Uterus (tissue), 2 donors: ENCODE measurements around the gene RNF217.

Experiments
- CTCF ChIP-seq, 4 experiments: fragments of 200-600 bp in 2 of 4; fragments of 450-650 bp in 2 of 4; sonication (generic) in 2 of 4; IDR thresholded peaks; one replicate each; pipeline ENCODE4 v1.5.1; 2016 to 2019; ENCODE audit warnings: antibody characterized with exemption in 4 of 4, mild to moderate bottlenecking in 2 of 4, moderate library complexity in 1 of 4
- POLR2A ChIP-seq, 2 donors: fragments of 450-650 bp; IDR thresholded peaks; one replicate each; pipeline ENCODE4 v1.6.1; 2016; ENCODE audit warnings: antibody characterized with exemption in 2 of 2, mild to moderate bottlenecking in 1 of 2, moderate library complexity in 1 of 2

- no peak for TF ChIP-seq CTCF (IDR thresholded peaks at IDR 0.05)
- TF ChIP-seq POLR2A (IDR thresholded peaks at IDR 0.05) = no peak
Observed at GRCh38 chr6:125038925-125039324, 76.7 kb downstream of the RNF217 start.
